Ectodermal cell (in vitro differentiated cells): ENCODE measurements around the gene CASP12. TPM values are rescaled to one million over a fixed set of nuclear protein-coding genes. Genes with fewer than 3 reads are reported as not detected.
"Not testable (repeated sequence)": the region's sequence is repeated elsewhere in the genome, so short reads cannot be mapped to it uniquely, and the experiment has no call there.

ENCODE experiments used
- H3K27ac ChIP-seq: 2 replicates; pipeline ENCODE4 v1.7.0; 2013; ENCODE audit warnings: mild to moderate bottlenecking, low read depth, low read length; ENCODE audit not compliant: insufficient read depth, poor library complexity, severe bottlenecking
- H3K27me3 ChIP-seq: 2 replicates; pipeline ENCODE4 v1.7.0; 2013; ENCODE audit warnings: mild to moderate bottlenecking, low read length; ENCODE audit not compliant: insufficient read depth, control insufficient read depth, poor library complexity, severe bottlenecking
- H3K36me3 ChIP-seq: one replicate; pipeline ENCODE4 v1.7.0; 2013; ENCODE audit warnings: low read length; ENCODE audit not compliant: control insufficient read depth, insufficient read depth
- H3K4me1 ChIP-seq: one replicate; pipeline ENCODE4 v1.7.0; 2013; ENCODE audit warnings: low read length; ENCODE audit not compliant: control insufficient read depth, insufficient read depth
- H3K4me3 ChIP-seq: 2 replicates; pipeline ENCODE4 v1.7.0; 2013; ENCODE audit warnings: low read depth, low read length, control low read depth; ENCODE audit not compliant: insufficient read depth
- H3K9me3 ChIP-seq: 2 replicates; pipeline ENCODE4 v1.7.0; 2013; ENCODE audit warnings: mild to moderate bottlenecking, low read length, moderate library complexity; ENCODE audit not compliant: control insufficient read depth
- WGBS, 2 experiments: methylation state at CpG; one replicate each; pipeline ENCODE4 v1.1.7; 2013; ENCODE audit warnings: missing lambda C conversion rate in 2 of 2; 5-methylcytosine and 5-hydroxymethylcytosine counted together
- polyA plus RNA-seq, 4 experiments: library from polyadenylated mRNA; stranded (reverse); fragments of 50-300 nt; gene quantifications; one replicate each; pipeline ENCODE4 v1.2.3, GENCODE V29; 2013

Gene CASP12
- not detected for polyA plus RNA-seq (2013, experiment 1 of 4)
- not detected for polyA plus RNA-seq (2013, experiment 2 of 4)
- not detected for polyA plus RNA-seq (2013, experiment 3 of 4)
- not detected for polyA plus RNA-seq (2013, experiment 4 of 4)

GRCh38 chr11:104897891-104898684, at the start of gene CASP12:
Gene CASP12 (minus strand): TSS chr11:104898460.
- WGBS, 2 experiments: 88 to 95% methylated on average over 9 of the region's 9 CpGs
- Histone ChIP-seq H3K9me3 (no peaks in the 10 kb centered on the region), H3K4me1 (no peaks in the 10 kb centered on the region), H3K27ac (no peak within 1 kb of the TSS), H3K4me3 (no peak within 1 kb of the TSS), H3K36me3 (no peaks in the 10 kb centered on the region), H3K27me3 (no peaks in the 10 kb centered on the region)

- Histone ChIP-seq H3K27ac (no peak overlapping the region), H3K36me3 (no peaks in the 10 kb centered on the region), H3K27me3 (no peaks in the 10 kb centered on the region), H3K9me3 (no peaks in the 10 kb centered on the region), H3K4me3 (no peak overlapping the region), H3K4me1 (no peaks in the 10 kb centered on the region)
- WGBS, 2 experiments: 47% methylated on average over 2 of the region's 2 CpGs
Measured at GRCh38 chr11:104946907-104947306, 48.6 kb upstream of the CASP12 start.

GRCh38 chr11:104944076-104944475, 45.8 kb upstream of the CASP12 start:
- H3K4me1 ChIP-seq: no peaks in the 10 kb centered on the region
- H3K36me3 ChIP-seq: no peaks in the 10 kb centered on the region
- H3K9me3 ChIP-seq: no peaks in the 10 kb centered on the region
- no peak overlapping the region for H3K27ac ChIP-seq
- H3K4me3 ChIP-seq: no peak overlapping the region
- no peaks in the 10 kb centered on the region for H3K27me3 ChIP-seq

GRCh38 chr11:104943561-104943960, 45.3 kb upstream of the CASP12 start:
- 41% methylated on average over 2 of the region's 2 CpGs; no CpG with 5 or more reads in 1 of the 2 experiments for WGBS, 2 experiments
- no peak overlapping the region for H3K4me3 ChIP-seq

GRCh38 chr11:104934594-104934993, 36.3 kb upstream of the CASP12 start:
- H3K4me1 ChIP-seq: no peaks in the 10 kb centered on the region
- H3K4me3 ChIP-seq: no peak overlapping the region
- 95 to 100% methylated on average over 1 of the region's 1 CpG for WGBS, 2 experiments
- H3K36me3 ChIP-seq: no peaks in the 10 kb centered on the region
- no peaks in the 10 kb centered on the region for H3K9me3 ChIP-seq
- no peaks in the 10 kb centered on the region for H3K27me3 ChIP-seq
- H3K27ac ChIP-seq: no peak overlapping the region

More at GRCh38 chr11:104943561-104943960, 45.3 kb upstream of the CASP12 start:
- Histone ChIP-seq H3K4me1 (no peaks in the 10 kb centered on the region), H3K9me3 (no peaks in the 10 kb centered on the region), H3K27ac (no peak overlapping the region), H3K27me3 (no peaks in the 10 kb centered on the region), H3K36me3 (no peaks in the 10 kb centered on the region)

GRCh38 chr11:104934073-104934472, 35.8 kb upstream of the CASP12 start:
- not testable (repeated sequence) for H3K27me3 ChIP-seq, H3K4me1 ChIP-seq, H3K27ac ChIP-seq, H3K4me3 ChIP-seq, H3K36me3 ChIP-seq, H3K9me3 ChIP-seq
- 78 to 90% methylated on average over 1 of the region's 3 CpGs for WGBS, 2 experiments

GRCh38 chr11:104928811-104929210, 30.6 kb upstream of the CASP12 start:
- Histone ChIP-seq H3K27ac (no peak overlapping the region), H3K36me3 (no peaks in the 10 kb centered on the region), H3K4me1 (no peaks in the 10 kb centered on the region), H3K4me3 (no peak overlapping the region), H3K27me3 (no peaks in the 10 kb centered on the region), H3K9me3 (peaks cover 2% of the 10 kb centered on the region)

- H3K4me3 ChIP-seq: no peak overlapping the region
Measured at GRCh38 chr11:104926771-104927611, 28.7 kb upstream of the CASP12 start.

GRCh38 chr11:104925850-104926249, 27.6 kb upstream of the CASP12 start:
- no peaks in the 10 kb centered on the region for H3K36me3 ChIP-seq
- WGBS, 2 experiments: 94 to 95% methylated on average over 6 of the region's 6 CpGs
- H3K27ac ChIP-seq: no peak overlapping the region
- H3K4me1 ChIP-seq: no peaks in the 10 kb centered on the region
- H3K4me3 ChIP-seq: no peak overlapping the region
- peaks cover 2% of the 10 kb centered on the region for H3K9me3 ChIP-seq
- H3K27me3 ChIP-seq: no peaks in the 10 kb centered on the region

More at GRCh38 chr11:104926771-104927611, 28.7 kb upstream of the CASP12 start:
- no peaks in the 10 kb centered on the region for H3K36me3 ChIP-seq
- H3K4me1 ChIP-seq: no peaks in the 10 kb centered on the region
- peaks cover 2% of the 10 kb centered on the region for H3K9me3 ChIP-seq
- H3K27me3 ChIP-seq: no peaks in the 10 kb centered on the region
- 81 to 83% methylated on average over 9 of the region's 9 CpGs for WGBS, 2 experiments
- no peak overlapping the region for H3K27ac ChIP-seq
